HG02981 (cell line): ENCODE measurements around the gene RFX2.
A peak's percentile ranks its signal among the peaks of the same experiment; 100 is the strongest.
"Not testable (repeated sequence)": the region's sequence is repeated elsewhere in the genome, so short reads cannot be mapped to it uniquely, and the experiment has no call there.

Source experiments
- ATAC-seq: cut with Tn5 transposase; IDR thresholded peaks from one replicate; pipeline ENCODE4 v1.9.1; 2021; ENCODE audit warnings: mild to moderate bottlenecking, moderate library complexity; ENCODE audit not compliant: unreplicated experiment

The RFX2 gene

DNA sequence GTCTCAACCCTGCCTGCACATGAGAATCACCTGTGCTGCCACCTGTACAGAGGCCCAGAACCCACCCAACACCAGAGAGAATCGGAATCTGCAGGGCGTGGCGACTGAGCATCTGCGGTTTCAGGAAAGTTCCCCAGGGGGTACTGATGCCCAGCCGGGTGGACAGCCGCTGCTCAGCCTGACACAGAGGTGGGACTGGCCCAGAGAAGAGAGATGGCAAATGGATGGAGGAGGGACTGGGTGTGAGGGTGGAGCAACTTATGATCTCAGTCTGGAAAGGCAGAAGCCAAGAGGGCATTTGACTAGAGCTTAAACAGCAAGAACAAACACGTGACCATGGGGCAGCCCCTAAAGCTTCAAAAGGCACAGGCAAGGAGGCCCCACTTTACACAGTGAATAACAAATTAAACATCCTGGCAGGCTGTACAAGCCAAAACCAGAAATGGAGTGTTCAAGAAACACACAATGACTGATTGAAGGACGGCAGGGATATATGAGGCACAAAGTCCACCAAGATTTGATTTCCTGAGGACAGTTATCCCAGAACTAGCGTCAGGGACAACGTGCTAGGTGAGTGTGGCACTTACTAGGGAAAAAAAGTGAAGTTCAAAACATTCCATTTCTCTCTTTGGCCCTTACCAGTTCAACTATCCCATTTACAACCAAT, 135.4 kb downstream of the RFX2 start:
- ATAC-seq, result no peak

DNA sequence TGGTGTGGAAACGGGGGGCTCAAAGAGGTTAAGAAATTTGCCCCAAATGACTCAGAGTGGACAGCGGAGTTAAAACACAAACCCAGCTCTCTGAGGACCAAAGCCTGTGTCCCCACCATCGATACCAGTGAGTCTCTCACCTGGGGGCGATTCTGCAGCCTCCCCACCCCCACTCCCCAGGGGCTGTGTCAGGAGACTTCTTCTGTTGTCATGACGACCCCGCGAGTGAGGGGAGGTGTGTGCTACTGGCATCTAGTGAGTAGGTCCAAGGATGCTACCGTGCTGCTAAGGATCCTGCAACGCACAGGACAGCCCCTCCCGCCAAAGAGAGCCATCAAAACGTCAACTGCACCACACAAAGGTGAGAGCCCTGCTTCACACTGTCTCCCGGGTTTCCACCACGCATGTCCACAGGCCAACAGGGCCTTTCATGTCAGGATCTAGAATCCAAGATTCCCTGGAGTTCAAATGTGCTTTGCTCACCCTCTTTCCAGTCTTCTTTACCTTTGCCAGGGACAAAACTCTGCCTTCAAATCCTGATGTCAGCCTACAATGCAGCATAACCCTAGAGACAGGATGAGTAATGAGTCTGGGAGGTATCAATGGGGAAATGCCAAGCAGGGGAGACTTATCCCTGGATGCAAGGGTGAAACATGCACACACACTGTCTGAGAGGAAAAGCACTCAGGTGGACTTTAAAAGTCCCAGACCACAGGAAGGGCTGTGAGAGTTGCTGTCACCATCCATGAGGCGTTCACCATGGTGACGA, 136.2 kb downstream of the RFX2 start:
- ATAC-seq, result no peak

DNA sequence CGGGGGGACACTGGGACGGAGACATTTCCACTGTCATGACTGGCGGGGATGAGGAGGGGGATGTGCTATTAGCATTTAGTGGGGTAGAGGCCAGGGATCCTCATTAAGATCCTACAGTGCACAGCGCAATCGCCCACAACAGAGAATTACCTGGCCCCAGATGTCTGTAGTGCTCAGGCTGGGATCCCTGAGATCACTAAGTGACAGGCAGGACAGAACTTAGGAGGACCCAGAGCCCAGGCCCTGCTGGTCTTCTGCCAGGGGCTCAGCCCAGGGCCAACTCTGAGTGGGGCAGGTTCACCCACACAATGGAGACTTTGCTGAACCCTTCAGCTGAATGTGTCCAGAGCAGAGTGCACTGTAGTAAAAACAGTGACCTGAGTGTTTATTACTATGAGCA, 136.9 kb downstream of the RFX2 start:
- no peak for ATAC-seq

DNA sequence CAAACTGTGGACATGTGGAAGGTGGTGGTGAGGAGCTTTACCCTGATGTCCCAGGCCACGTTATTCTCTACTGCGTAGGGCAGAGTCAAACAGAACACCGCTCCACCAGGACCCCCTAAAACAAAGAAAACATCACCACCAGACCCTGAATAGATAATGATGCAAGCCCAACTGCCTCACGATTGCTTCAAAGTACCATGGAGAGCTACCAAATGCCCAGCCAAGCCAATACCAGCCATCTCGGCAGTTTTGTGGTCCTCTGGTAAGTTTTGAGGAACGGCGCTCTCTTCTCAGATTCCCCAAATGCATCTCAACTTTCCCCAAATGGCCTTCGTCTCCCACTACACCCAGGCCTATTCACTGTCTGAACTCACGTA, 138.0 kb downstream of the RFX2 start:
- no peak for ATAC-seq

DNA sequence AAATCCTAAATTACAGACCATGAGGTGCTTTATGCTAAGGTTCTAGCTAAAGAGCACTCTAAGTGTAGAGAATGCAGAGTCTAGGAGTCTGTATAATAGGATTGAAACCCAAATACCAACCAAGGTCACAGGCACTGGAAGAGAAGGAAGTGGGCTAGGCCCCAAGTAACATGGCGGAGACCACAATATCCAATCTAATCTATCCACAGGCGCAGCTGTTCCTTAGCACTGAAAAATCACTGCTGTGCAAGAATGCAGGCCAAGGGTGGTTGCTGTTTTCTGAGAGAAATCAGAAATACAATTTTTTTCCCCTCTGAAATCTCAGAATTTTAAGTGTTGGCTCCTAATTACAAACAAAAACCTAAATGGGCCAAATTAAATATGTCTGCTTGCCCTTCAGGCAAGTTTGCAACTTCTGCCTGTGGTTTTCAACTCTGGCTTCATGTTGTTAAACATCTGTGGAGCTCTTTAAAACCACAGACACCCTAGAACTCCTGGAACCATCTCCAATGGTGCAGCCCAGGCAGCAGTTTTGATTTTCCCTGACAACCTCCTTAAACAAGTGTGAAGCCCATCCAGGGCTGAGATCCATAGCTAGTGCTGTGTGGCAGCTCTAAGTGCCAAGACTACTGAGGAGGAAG, 138.5 kb downstream of the RFX2 start:
- no peak for ATAC-seq

DNA sequence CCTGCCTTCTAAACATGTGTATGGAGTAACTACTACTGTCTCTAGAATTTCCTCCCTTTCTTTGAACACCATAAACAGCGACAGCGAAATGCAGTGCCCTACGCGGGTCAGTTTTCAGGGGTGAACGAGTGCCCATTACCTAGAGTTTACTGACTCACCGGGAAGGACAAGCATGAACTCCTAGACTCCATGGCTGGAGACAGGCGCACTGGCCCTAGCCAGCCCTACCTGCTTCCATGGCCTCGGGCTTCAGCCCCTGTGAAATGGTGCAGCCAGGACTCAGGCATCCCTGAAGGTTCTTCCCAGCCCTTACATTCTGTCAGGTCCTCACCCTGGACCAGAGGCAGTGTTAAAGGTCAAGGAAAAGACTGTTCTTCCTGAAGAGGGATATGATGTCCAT, 140.8 kb downstream of the RFX2 start:
- no peak for ATAC-seq

DNA sequence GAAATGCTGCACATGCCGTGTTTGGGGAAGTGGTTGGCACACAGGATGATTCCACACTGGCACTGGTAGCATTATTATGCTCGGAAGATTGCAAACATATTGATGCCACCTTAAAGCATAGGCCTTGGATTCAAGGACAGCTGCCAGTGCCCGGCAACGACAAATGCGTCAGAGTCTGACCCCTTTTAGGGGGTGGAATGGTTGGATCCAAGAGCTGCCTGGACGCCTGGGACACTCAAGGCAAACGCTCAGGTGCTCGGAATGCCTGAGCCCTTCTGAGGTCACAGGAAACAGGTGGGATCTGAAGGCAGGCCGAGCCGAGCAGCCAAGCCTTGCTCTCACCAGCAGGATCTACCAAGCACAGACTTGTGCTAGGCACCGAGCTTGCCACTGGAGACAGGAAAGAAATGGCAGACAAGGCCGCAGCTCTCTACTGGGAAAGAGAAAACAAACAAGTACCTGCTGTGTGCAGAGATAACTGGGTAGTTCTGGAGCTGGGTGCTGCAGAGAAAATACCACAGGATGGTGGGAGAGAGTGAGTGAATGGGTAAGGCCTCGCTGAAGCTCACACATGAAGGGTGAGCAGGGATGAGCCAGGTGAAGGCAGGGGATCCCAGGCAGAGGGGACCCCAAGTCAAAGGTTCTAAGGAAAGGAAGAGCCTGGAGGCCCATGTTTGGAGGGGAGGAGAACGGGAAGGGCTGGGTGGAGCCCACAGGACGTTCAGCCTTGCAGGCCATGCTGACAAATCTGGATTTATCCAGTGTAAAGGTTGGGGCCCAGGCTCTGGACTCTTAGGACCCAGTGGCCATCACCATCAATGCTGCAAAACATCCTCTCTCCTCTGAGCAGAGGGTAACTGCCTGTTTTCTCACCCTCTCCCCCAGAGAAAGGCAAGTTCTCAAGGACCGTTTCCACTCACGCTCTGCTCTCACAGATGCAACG, 141.6 kb downstream of the RFX2 start:
- ATAC-seq, result no peak

DNA sequence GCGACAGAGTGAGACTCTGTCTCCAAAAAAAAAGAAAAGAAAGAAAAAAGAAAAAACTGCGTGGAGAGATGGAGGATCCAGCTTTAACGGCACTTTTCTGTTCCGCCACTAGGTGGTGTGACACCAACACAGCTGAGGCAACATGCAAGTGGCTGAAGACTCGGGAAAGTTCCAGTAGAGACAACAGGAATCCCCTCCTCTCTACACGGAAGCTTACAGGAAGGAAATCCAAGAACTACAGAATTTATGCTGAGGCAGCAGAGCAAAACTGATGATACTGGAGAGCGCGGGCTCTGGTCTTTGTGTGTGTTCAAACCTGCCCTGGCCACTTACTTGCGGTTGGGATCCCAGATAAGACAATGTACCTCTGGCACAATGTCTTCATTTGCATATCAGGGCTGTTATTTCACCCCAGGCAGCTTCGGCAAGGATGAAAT, 142.3 kb downstream of the RFX2 start:
- no peak for ATAC-seq

DNA sequence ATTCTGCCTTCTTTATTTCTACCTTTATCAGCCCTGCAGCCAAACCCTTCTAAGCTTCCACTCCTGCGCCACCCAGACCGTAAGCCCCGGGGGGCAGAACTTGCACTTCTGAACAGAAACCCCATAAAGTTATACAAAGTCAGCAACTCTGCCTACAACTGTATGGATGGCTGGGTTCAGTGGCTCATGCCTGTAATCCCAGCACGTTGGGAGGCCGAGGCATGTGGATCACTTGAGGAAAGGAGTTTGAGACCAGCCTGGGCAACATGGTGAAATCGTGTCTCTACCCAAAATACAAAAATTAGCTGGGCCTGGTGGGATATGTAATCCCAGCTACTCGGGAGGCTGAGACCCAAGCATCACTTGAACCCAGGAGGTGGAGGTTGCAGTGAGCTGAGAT, 142.7 kb downstream of the RFX2 start:
- no peak for ATAC-seq

DNA sequence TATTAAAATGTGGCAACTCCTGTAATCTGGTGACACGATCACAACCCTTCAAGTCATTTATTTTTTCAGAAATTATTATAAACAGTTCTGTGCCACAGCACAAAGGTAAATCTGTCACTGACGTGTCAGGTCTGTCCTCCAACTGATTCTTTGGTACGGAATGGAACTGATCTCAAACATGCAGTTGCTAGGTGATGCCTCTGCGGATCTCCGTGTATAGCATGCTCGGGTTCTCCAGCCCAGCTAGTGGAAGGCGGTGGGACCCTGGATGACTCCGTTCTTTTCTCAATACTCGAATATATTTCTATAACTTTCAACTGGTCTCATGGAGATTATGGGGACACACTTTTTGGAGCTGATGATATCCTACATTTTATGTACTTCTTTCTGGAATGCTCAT, 143.4 kb downstream of the RFX2 start:
- no peak for ATAC-seq

DNA sequence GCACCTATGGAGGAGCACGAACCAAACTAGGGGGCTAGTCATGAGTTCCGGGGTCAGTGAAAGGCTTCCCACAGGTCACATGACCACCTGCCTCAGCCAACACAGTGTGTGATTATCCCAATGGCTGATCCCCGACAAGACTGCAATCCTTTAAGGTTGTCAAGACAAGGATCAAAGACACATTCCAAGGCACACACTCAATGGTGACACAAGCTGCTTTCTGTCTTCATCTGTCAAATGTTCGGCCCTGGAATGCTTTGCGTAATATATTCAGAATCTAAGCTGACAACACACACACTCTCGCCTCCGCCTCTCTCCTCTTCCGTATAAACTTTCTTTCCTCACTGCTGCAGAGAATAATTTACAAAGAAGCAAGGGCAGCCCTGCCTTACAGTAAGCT, 144.1 kb downstream of the RFX2 start:
- ATAC-seq, result no peak

DNA sequence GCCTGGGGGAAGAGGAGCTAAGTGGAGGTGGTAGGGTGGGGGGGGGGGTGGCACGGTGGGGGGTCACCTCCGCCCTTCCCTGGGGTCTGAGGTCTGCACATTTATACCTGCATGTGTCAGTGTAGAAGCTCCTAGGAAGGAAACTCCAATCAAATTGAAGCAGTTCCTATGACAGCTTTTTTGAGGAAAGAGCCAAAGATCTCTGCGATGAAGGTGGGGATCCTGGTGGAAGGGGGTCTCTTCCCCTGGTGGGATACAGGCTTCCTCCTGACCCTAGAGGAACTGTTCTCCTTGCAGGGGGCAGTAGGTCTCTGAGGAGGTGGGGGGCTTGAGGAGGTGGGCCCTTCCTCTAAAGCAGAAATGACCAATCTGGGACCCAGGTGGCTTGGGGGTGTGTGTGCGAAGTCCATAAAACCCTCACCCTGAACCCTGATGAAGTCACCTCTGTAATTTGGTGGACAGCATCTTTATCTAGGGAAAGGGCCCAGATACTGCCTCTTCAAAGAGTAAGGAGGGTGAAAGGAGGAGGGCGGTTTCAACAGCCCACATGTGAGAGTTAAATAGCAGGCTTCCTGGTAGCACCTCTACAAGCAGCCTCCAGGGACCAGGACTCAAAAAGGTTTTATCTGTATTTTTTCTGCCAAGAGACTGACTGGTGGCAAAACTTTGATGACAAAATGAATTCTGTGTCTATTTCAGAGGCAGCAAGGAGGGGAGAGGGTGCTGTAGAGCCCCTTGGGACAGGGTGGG, 145.3 kb downstream of the RFX2 start:
- ATAC-seq, result no peak

DNA sequence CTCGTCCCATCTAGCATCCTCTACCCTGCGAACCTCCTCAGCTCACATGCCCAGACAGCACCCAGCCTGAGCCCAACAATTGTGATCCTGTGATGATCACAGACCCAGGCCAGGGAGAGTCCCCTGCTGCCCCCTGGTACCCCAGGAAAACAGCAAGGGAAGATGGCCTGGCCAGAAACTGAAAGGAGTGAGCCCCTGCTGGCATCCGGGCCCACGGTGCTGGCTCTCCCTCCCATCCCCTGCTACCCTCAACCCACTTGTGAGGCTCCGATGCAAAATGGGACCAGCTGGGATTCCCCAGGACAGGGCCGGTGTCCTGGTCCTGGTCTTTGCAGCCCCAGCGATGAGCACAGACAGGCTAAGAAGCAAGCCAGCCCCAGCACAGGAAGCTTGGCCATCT, 146.4 kb downstream of the RFX2 start:
- no peak for ATAC-seq

DNA sequence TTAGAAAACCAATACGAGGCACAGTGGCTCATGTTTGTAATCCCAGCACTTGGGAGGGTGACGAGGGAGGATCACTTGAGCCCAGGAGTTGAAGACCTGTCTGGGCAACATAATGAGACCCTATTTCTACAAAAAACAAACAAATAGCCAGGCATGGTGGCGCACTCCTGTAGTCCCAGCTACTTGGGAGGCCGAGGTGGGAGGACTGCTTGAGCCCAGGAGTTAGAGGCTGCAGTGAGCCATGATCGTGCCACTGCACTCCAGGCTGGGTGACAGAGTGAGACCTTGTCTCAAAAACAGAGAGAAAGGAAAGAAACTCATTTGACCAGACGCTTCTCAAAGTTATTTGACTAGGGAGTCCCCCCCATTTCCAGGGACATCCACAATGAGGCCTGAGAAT, 147.0 kb downstream of the RFX2 start:
- not testable (repeated sequence) for ATAC-seq

DNA sequence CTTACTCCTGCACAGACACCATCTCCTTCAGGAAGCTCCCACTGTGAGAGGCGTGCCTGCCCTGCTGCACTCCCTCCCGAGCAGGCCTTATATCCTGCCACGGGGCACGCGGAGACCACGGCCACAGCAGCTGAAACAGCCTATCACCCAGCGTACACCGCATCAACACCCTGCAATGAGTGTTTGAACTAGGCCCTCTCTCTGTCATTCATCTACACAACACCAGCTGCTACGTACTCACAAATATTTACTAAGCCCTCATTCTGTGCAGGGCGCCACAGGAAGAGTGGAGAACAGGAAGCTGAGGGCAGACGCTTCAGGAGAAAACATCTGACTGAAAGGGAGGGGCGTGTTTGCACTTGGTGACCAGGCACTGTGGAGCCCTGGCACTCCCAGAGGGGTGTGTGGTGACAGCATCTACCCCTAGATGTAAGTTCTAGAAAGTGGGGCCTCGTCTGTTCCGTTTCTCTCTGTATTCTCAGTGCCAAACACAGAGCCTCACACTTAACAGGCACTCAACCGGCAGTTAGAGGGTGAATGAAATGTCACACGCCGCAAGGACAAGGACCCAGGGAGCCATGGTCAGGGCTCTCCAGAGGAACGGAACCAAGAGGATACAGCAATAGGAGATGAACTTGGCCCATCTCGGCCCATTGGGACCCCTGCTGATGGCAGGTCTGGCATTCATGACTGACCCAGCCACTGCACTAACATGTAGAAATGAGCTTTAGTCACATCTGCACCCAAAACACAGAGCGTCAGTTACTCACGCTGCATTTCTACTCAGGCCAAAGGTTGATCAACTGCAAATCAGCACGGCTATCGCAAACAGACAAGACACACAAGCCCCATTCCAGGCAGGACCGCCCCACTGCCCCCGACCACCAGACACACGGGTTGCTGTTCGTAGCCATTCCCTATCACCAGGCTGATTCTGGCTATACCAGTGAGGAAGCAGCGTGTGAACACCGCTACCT, 148.0 kb downstream of the RFX2 start:
- ATAC-seq, result peak; percentile 52

DNA sequence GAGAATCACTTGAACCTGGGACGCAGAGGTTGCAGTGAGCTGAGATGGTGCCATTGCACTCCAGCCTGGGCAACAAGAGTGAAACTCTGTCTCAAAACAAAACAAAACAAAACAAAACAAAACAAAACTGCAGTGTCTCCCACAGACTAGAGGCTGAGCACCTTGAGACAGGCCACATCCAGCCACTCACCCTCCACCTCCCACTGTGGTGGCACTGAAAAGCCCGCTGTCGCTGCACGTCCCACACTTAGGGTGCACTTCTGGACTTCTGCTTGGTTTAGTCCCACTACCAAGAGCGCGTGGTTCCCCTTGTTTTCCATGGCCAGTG, 148.7 kb downstream of the RFX2 start:
- ATAC-seq, result peak; percentile 31

DNA sequence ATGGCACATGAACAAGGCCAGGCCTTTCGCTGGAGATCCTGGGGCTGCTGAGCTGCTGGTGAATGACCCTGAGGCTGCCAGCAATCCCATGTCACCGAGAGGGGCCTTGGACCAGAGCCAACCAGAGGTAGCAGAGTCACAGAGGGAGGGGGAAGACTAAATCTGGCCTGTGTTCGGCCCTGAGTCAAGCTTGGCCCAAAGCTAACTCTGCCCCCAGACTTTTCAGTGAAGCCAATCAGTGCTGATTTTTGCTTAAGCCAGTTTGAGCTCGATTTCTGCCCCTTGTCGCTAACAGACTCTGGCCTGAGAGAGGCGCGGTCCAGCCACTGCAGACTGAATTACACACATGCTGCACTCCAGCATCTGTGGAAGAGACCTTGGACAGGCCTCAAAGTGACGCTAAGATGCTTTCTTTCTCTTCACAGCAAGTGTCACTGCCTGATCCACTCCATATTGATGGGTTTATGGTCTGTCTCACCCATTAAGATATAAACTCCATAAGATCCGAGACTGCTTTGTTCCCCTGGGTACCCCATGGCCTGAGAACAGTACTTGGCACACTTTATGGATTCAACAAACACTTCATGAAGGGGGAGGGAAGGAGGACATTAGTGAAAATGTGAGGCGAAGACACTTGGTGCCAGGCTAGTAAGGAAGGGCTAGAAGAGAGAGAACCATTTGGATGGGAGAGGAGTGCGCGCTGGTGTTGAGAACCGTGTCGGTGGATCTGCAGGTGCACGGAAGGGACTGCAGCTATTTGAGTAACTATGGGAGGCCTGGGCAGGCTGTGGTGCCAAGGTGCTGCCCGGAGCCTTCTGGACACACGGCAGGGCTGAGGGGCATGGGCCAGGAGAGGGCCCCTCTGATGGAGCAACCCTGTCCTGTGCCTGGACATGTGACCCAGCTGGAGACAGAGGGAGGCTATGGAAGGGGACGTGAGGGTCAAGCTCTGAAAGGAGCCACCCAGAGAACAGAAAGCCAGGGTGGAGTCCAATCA, 150.0 kb downstream of the RFX2 start:
- ATAC-seq, result no peak
